Trophoblast cell (in vitro differentiated cells and primary cell): Measurements from ENCODE around the gene TAS1R3.
A peak's percentile ranks its signal among the peaks of the same experiment; 100 is the strongest.

Source experiments
- DNase-seq, 2 donors: peaks; one replicate each; pipeline ENCODE4 v3.0.0-alpha.2; 2016
- H2AFZ ChIP-seq: 2 replicates; pipeline ENCODE4 v1.6.1; 2013; ENCODE audit warnings: low read length, moderate library complexity, mild to moderate bottlenecking; ENCODE audit not compliant: insufficient read depth, poor library complexity
- H2AK5ac ChIP-seq: 2 replicates; pipeline ENCODE4 v1.6.1; 2013; ENCODE audit warnings: mild to moderate bottlenecking, low read length
- H2BK120ac ChIP-seq: 2 replicates; pipeline ENCODE4 v1.6.1; 2013; ENCODE audit warnings: low read length, mild to moderate bottlenecking, moderate library complexity; ENCODE audit not compliant: insufficient read depth, poor library complexity
- H2BK12ac ChIP-seq: 2 replicates; pipeline ENCODE4 v1.6.1; 2013; ENCODE audit warnings: mild to moderate bottlenecking, low read length, moderate library complexity
- H2BK5ac ChIP-seq: 2 replicates; pipeline ENCODE4 v1.6.1; 2013; ENCODE audit warnings: low read length, low read depth, moderate library complexity, mild to moderate bottlenecking; ENCODE audit not compliant: poor library complexity
- H3K14ac ChIP-seq: 2 replicates; pipeline ENCODE4 v1.6.1; 2013; ENCODE audit warnings: mild to moderate bottlenecking, low read length
- H3K18ac ChIP-seq: 2 replicates; pipeline ENCODE4 v1.6.1; 2013; ENCODE audit warnings: mild to moderate bottlenecking, low read length
- H3K23ac ChIP-seq: 2 replicates; pipeline ENCODE4 v1.6.1; 2013; ENCODE audit warnings: low read length
- H3K27ac ChIP-seq: 2 replicates; pipeline ENCODE4 v1.5.1; 2013; ENCODE audit warnings: low read depth, mild to moderate bottlenecking, inconsistent platforms, low read length, moderate library complexity
- H3K27me3 ChIP-seq: 2 replicates; pipeline ENCODE4 v1.6.1; 2013; ENCODE audit warnings: inconsistent platforms, mild to moderate bottlenecking, low read length, moderate library complexity; ENCODE audit not compliant: insufficient read depth
- H3K36me3 ChIP-seq, 2 experiments: 1 replicate in 1 of 2; 2 replicates in 1 of 2; pipeline ENCODE4 v1.6.1; 2013; ENCODE audit warnings: low read length in 2 of 2, mild to moderate bottlenecking in 2 of 2, moderate library complexity in 1 of 2; ENCODE audit not compliant: insufficient read depth in 2 of 2, control insufficient read depth in 1 of 2
- H3K4ac ChIP-seq: 2 replicates; pipeline ENCODE4 v1.6.1; 2013; ENCODE audit warnings: low read depth, mild to moderate bottlenecking, low read length, moderate library complexity
- H3K4me1 ChIP-seq, 2 experiments: 1 replicate in 1 of 2; 2 replicates in 1 of 2; pipeline ENCODE4 v1.6.1; 2013; ENCODE audit warnings: low read length in 2 of 2, mild to moderate bottlenecking in 2 of 2, moderate library complexity in 1 of 2; ENCODE audit not compliant: insufficient read depth in 2 of 2, control insufficient read depth in 1 of 2
- H3K4me2 ChIP-seq: 2 replicates; pipeline ENCODE4 v1.6.1; 2013; ENCODE audit warnings: inconsistent platforms, mild to moderate bottlenecking, low read length, moderate library complexity
- H3K4me3 ChIP-seq: 2 replicates; pipeline ENCODE4 v1.5.1; 2013; ENCODE audit warnings: mild to moderate bottlenecking, low read depth, low read length, inconsistent platforms
- H3K79me1 ChIP-seq: one replicate; pipeline ENCODE4 v1.6.1; 2013; ENCODE audit warnings: low read length
- H3K79me2 ChIP-seq: 2 replicates; pipeline ENCODE4 v1.6.1; 2013; ENCODE audit warnings: low read length, mild to moderate bottlenecking; ENCODE audit not compliant: control insufficient read depth, insufficient read depth, poor library complexity
- H3K9ac ChIP-seq: 2 replicates; pipeline ENCODE4 v1.6.1; 2013; ENCODE audit warnings: mild to moderate bottlenecking, low read length
- H3K9me3 ChIP-seq: 2 replicates; pipeline ENCODE4 v1.6.1; 2013; ENCODE audit warnings: low read depth, mild to moderate bottlenecking, control low read depth, inconsistent platforms, low read length; ENCODE audit not compliant: insufficient read depth
- H4K12ac ChIP-seq: 2 replicates; pipeline ENCODE4 v1.6.1; 2013; ENCODE audit warnings: low read depth, mild to moderate bottlenecking, low read length, moderate library complexity
- H4K8ac ChIP-seq: 2 replicates; pipeline ENCODE4 v1.6.1; 2013; ENCODE audit warnings: low read depth, mild to moderate bottlenecking, low read length, moderate library complexity
- H4K91ac ChIP-seq: one replicate; pipeline ENCODE4 v1.6.1; 2013; ENCODE audit warnings: low read depth, mild to moderate bottlenecking, low read length, moderate library complexity
- WGBS: extraction: QIAGEN DNeasy Blood & Tissue Kit; methylation state at CpG from one replicate; pipeline ENCODE4 v1.1.7; 2013; ENCODE audit warnings: missing lambda C conversion rate; ENCODE audit not compliant: insufficient read length, insufficient coverage; ENCODE audit errors: extremely low coverage; 5-methylcytosine and 5-hydroxymethylcytosine counted together

TAS1R3 gene

GRCh38 chr1:1356166-1356795 is 25.2 kb downstream of the TAS1R3 start:
- Histone ChIP-seq H3K4me2 (peak overlapping the region; percentile 61), H3K4me3 (no peak overlapping the region), H2AK5ac (no peak overlapping the region), H3K27ac (no peak overlapping the region), H2BK12ac (no peak overlapping the region), H4K91ac (no peak overlapping the region), H3K23ac (no peak overlapping the region), H4K12ac (no peak overlapping the region), H3K79me2 (peaks cover 24% of the 10 kb centered on the region), H2BK120ac (no peak overlapping the region), H2AFZ (no peak overlapping the region), H3K9me3 (no peaks in the 10 kb centered on the region), H3K36me3 (peaks cover 30 to 31% of the 10 kb centered on the region in 2 experiments), H3K4me1 (peaks cover 44 to 52% of the 10 kb centered on the region in 2 experiments), H2BK5ac (no peak overlapping the region), H3K9ac (no peak overlapping the region), H3K4ac (no peak overlapping the region), H3K79me1 (peaks cover 43% of the 10 kb centered on the region), H3K27me3 (peaks cover 9% of the 10 kb centered on the region), H3K14ac (no peak overlapping the region), H3K18ac (no peak overlapping the region), H4K8ac (no peak overlapping the region)
- no peak for DNase-seq
- WGBS = no CpG with 5 or more reads among the region's 8 CpGs

GRCh38 chr1:1356796-1357401 is 25.8 kb downstream of the TAS1R3 start:
- H3K4me1 ChIP-seq = peaks cover 47 to 49% of the 10 kb centered on the region in 2 experiments
- peaks cover 9% of the 10 kb centered on the region for H3K27me3 ChIP-seq
- WGBS = no CpG with 5 or more reads among the region's 26 CpGs
- H3K9ac ChIP-seq = no peak overlapping the region
- no peak overlapping the region for H2AFZ ChIP-seq
- no peak for DNase-seq
- no peak overlapping the region for H3K23ac ChIP-seq
- no peak overlapping the region for H3K27ac ChIP-seq
- H3K79me2 ChIP-seq = peaks cover 24% of the 10 kb centered on the region
- peak overlapping the region; percentile 64 for H3K4me3 ChIP-seq
- no peak overlapping the region for H2BK12ac ChIP-seq
- peak overlapping the region; percentile 24 for H2BK5ac ChIP-seq
- H2BK120ac ChIP-seq = peak overlapping the region; percentile 35
- no peak overlapping the region for H4K12ac ChIP-seq
- peak overlapping the region; percentile 61 for H3K4me2 ChIP-seq
- peak overlapping the region; percentile 37 for H3K14ac ChIP-seq
- H4K91ac ChIP-seq = peak overlapping the region; percentile 29
- peaks cover 30% of the 10 kb centered on the region in 2 experiments for H3K36me3 ChIP-seq
- H3K9me3 ChIP-seq = no peaks in the 10 kb centered on the region
- H2AK5ac ChIP-seq = peak overlapping the region; percentile 79
- peaks cover 45% of the 10 kb centered on the region for H3K79me1 ChIP-seq
- peak overlapping the region; percentile 63 for H3K4ac ChIP-seq
- H4K8ac ChIP-seq = no peak overlapping the region
- peak overlapping the region; percentile 62 for H3K18ac ChIP-seq

- Histone ChIP-seq H3K4ac (peak overlapping the region; percentile 93), H3K9ac (peak overlapping the region; percentile 69), H3K14ac (peak overlapping the region; percentile 85), H4K12ac (peak overlapping the region; percentile 70), H2BK120ac (peak overlapping the region; percentile 99), H2AFZ (no peak overlapping the region), H3K4me2 (peak overlapping the region; percentile 61), H2BK12ac (peak overlapping the region; percentile 37), H3K27ac (peak overlapping the region; percentile 97), H4K8ac (peak overlapping the region; percentile 21), H3K9me3 (no peaks in the 10 kb centered on the region), H3K4me3 (peak overlapping the region; percentile 69), H3K27me3 (peaks cover 9% of the 10 kb centered on the region), H3K36me3 (peaks cover 20 to 22% of the 10 kb centered on the region in 2 experiments), H2BK5ac (peak overlapping the region; percentile 95), H2AK5ac (peak overlapping the region; percentile 59), H3K79me2 (peaks cover 24% of the 10 kb centered on the region), H3K18ac (peak overlapping the region; percentile 92), H4K91ac (peak overlapping the region; percentile 91), H3K4me1 (peaks cover 38 to 44% of the 10 kb centered on the region in 2 experiments), H3K23ac (no peak overlapping the region), H3K79me1 (peaks cover 48% of the 10 kb centered on the region)
- no CpG with 5 or more reads among the region's 18 CpGs for WGBS
- peak in 1 of 2 donors; percentile 33 for DNase-seq
Measured at GRCh38 chr1:1357871-1358432, 26.9 kb downstream of the TAS1R3 start.

GRCh38 chr1:1358433-1359271 is 27.6 kb downstream of the TAS1R3 start, which contains the start of gene MXRA8:
Gene MXRA8 (minus strand): TSS chr1:1358555. CDS start chr1:1358504, 51 bp downstream.
- H3K4me3 ChIP-seq = peak within 1 kb of the TSS; percentile 69
- peak within 1 kb of the TSS; percentile 92 for H3K18ac ChIP-seq
- H3K79me1 ChIP-seq = peaks cover 48% of the 10 kb centered on the region
- H4K12ac ChIP-seq = peak within 1 kb of the TSS; percentile 85
- peak within 1 kb of the TSS; percentile 93 for H3K4ac ChIP-seq
- peaks cover 38 to 44% of the 10 kb centered on the region in 2 experiments for H3K4me1 ChIP-seq
- H2AFZ ChIP-seq = peak within 1 kb of the TSS; percentile 40
- H3K14ac ChIP-seq = peak within 1 kb of the TSS; percentile 94
- H2BK12ac ChIP-seq = peak within 1 kb of the TSS; percentile 95
- peak in 1 of 2 donors; percentile 62 for DNase-seq
- peak within 1 kb of the TSS; percentile 85 for H2AK5ac ChIP-seq
- WGBS = no CpG with 5 or more reads among the region's 29 CpGs
- H3K4me2 ChIP-seq = peak within 1 kb of the TSS; percentile 61
- H3K79me2 ChIP-seq = peaks cover 24% of the 10 kb centered on the region
- no peak within 1 kb of the TSS for H3K23ac ChIP-seq
- peaks cover 13 to 14% of the 10 kb centered on the region in 2 experiments for H3K36me3 ChIP-seq
- H3K9ac ChIP-seq = peak within 1 kb of the TSS; percentile 69
- H3K9me3 ChIP-seq = no peaks in the 10 kb centered on the region
- peak within 1 kb of the TSS; percentile 88 for H4K8ac ChIP-seq
- H3K27ac ChIP-seq = peak within 1 kb of the TSS; percentile 97
- peaks cover 9% of the 10 kb centered on the region for H3K27me3 ChIP-seq
- peak within 1 kb of the TSS; percentile 95 for H2BK5ac ChIP-seq
- peak within 1 kb of the TSS; percentile 99 for H2BK120ac ChIP-seq
- peak within 1 kb of the TSS; percentile 91 for H4K91ac ChIP-seq
